Neural progenitor cell (in vitro differentiated cells): ENCODE data around the gene FAM118A. TPM values are rescaled to one million over a fixed set of nuclear protein-coding genes. Genes with fewer than 3 reads are reported as not detected.

ENCODE experiments used
- DNase-seq: peaks from one replicate; pipeline ENCODE4 v3.0.0-alpha.2; 2016; ENCODE audit warnings: low spot score
- H2AFZ ChIP-seq: fragments of 200-600 bp; sonication (generic); replicated peaks from 2 replicates; pipeline ENCODE4 v1.6.1; 2016; ENCODE audit warnings: antibody characterized with exemption
- H3F3A ChIP-seq: fragments of 200-600 bp; sonication (generic); 2 replicates; pipeline ENCODE4 v1.6.1; 2016; ENCODE audit warnings: antibody characterized with exemption, low read depth
- H3K27ac ChIP-seq: fragments of 200-600 bp; sonication (generic); 2 replicates; pipeline ENCODE4 v1.5.1; 2016; ENCODE audit warnings: mild to moderate bottlenecking
- H3K27me3 ChIP-seq: fragments of 200-600 bp; sonication (generic); 2 replicates; pipeline ENCODE4 v1.6.1; 2016; ENCODE audit warnings: mild to moderate bottlenecking, moderate library complexity
- H3K36me3 ChIP-seq: fragments of 200-600 bp; sonication (generic); 2 replicates; pipeline ENCODE4 v1.5.1; 2016
- H3K4me1 ChIP-seq: fragments of 200-600 bp; sonication (generic); 2 replicates; pipeline ENCODE4 v1.6.1; 2016; ENCODE audit warnings: mixed run types
- H3K4me2 ChIP-seq: fragments of 200-600 bp; sonication (generic); 2 replicates; pipeline ENCODE4 v1.6.1; 2016
- H3K4me3 ChIP-seq: fragments of 200-600 bp; sonication (generic); 2 replicates; pipeline ENCODE4 v1.5.1; 2016
- H3K79me2 ChIP-seq: fragments of 200-600 bp; sonication (generic); 2 replicates; pipeline ENCODE4 v1.6.1; 2016; ENCODE audit warnings: low read depth
- H3K9ac ChIP-seq: fragments of 200-600 bp; sonication (generic); 2 replicates; pipeline ENCODE4 v1.6.1; 2016
- H3K9me3 ChIP-seq: fragments of 200-600 bp; sonication (generic); 2 replicates; pipeline ENCODE4 v1.5.1; 2016; ENCODE audit warnings: low read depth
- H4K20me1 ChIP-seq: fragments of 200-600 bp; sonication (generic); 2 replicates; pipeline ENCODE4 v1.6.1; 2016; ENCODE audit warnings: low read depth
- H3K27ac Mint-ChIP-seq: 3 replicates; pipeline ENCODE4 v1.8.0; 2021; ENCODE audit warnings: mixed read lengths
- H3K27me3 Mint-ChIP-seq: 2 replicates; pipeline ENCODE4 v1.8.0; 2022; ENCODE audit warnings: low read depth, mild to moderate bottlenecking, inconsistent platforms, moderate library complexity, mixed read lengths; ENCODE audit not compliant: insufficient read depth
- H3K36me3 Mint-ChIP-seq: 3 replicates; pipeline ENCODE4 v1.8.0; 2021; ENCODE audit warnings: mixed read lengths
- H3K4me1 Mint-ChIP-seq: 3 replicates; pipeline ENCODE4 v1.8.0; 2021; ENCODE audit warnings: mixed read lengths
- H3K4me3 Mint-ChIP-seq: 3 replicates; pipeline ENCODE4 v1.8.0; 2021; ENCODE audit warnings: mild to moderate bottlenecking, moderate library complexity, mixed read lengths
- H3K9me3 Mint-ChIP-seq: 3 replicates; pipeline ENCODE4 v1.8.0; 2020; ENCODE audit warnings: mixed read lengths
- EZH2 ChIP-seq: fragments of 200-600 bp; sonication (generic); IDR thresholded peaks from 2 replicates; pipeline ENCODE4 v1.6.1; 2017; ENCODE audit warnings: antibody characterized with exemption, mild to moderate bottlenecking, moderate library complexity
- EZH2phosphoT487 ChIP-seq: fragments of 200-600 bp; sonication (generic); IDR thresholded peaks from 2 replicates; pipeline ENCODE4 v1.6.1; 2017; ENCODE audit warnings: antibody characterized with exemption
- total RNA-seq: library from RNA; depleted of rRNA; stranded (reverse); fragments of >200 nt; gene quantifications from 2 replicates; pipeline ENCODE4 v1.2.3, GENCODE V29; 2015; ENCODE audit warnings: low replicate concordance
- TF ChIP-seq, protein P1 (sequence below): fragments of 200-600 bp; sonication (generic); IDR thresholded peaks from 2 replicates; pipeline ENCODE4 v1.5.1; 2017; ENCODE audit warnings: antibody characterized with exemption, mild to moderate bottlenecking

FAM118A gene
- total RNA-seq, 1 donor from 2014 or later = 75.1 TPM

DNA sequence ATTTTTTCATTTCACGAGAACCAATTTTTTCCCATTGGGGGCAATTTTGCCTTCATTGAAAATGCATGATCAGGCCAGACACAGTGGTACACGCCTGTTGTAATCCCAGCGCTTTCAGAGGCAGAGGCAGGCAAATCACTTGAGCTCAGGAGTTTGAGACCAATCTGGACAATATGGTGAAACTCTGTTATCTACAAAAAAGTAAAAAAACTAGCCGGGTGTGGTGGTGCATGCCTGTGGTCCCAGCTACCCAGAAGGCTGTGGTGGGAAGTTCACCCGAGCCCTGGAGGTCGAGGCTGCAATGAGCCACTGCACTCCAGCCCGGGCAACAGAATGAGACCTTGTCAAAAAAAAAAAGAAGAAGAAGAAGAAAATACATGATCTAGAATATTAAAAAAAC, 44.2 kb upstream of the FAM118A start:
- Histone ChIP-seq H4K20me1 (no peaks in the 10 kb centered on the region), H3F3A (peaks cover 5% of the 10 kb centered on the region), H2AFZ (no peak overlapping the region), H3K27me3 (peaks cover 14% of the 10 kb centered on the region), H3K9ac (no peak overlapping the region), H3K4me1 (peaks cover 5% of the 10 kb centered on the region), H3K36me3 (no peaks in the 10 kb centered on the region), H3K79me2 (no peaks in the 10 kb centered on the region), H3K27ac (no peak overlapping the region), H3K4me2 (no peak overlapping the region), H3K9me3 (no peaks in the 10 kb centered on the region), H3K4me3 (no peak overlapping the region)
- no peak for DNase-seq
- TF ChIP-seq, protein P1, sequence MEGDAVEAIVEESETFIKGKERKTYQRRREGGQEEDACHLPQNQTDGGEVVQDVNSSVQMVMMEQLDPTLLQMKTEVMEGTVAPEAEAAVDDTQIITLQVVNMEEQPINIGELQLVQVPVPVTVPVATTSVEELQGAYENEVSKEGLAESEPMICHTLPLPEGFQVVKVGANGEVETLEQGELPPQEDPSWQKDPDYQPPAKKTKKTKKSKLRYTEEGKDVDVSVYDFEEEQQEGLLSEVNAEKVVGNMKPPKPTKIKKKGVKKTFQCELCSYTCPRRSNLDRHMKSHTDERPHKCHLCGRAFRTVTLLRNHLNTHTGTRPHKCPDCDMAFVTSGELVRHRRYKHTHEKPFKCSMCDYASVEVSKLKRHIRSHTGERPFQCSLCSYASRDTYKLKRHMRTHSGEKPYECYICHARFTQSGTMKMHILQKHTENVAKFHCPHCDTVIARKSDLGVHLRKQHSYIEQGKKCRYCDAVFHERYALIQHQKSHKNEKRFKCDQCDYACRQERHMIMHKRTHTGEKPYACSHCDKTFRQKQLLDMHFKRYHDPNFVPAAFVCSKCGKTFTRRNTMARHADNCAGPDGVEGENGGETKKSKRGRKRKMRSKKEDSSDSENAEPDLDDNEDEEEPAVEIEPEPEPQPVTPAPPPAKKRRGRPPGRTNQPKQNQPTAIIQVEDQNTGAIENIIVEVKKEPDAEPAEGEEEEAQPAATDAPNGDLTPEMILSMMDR = no peak
- no peak for TF ChIP-seq EZH2phosphoT487
- TF ChIP-seq EZH2 = no peak
- Mint-ChIP-seq H3K36me3 (no peaks in the 10 kb centered on the region), H3K4me1 (peaks cover 20% of the 10 kb centered on the region), H3K27me3 (peaks cover 26% of the 10 kb centered on the region), H3K27ac (no peak overlapping the region), H3K9me3 (no peaks in the 10 kb centered on the region), H3K4me3 (no peak overlapping the region)

DNA sequence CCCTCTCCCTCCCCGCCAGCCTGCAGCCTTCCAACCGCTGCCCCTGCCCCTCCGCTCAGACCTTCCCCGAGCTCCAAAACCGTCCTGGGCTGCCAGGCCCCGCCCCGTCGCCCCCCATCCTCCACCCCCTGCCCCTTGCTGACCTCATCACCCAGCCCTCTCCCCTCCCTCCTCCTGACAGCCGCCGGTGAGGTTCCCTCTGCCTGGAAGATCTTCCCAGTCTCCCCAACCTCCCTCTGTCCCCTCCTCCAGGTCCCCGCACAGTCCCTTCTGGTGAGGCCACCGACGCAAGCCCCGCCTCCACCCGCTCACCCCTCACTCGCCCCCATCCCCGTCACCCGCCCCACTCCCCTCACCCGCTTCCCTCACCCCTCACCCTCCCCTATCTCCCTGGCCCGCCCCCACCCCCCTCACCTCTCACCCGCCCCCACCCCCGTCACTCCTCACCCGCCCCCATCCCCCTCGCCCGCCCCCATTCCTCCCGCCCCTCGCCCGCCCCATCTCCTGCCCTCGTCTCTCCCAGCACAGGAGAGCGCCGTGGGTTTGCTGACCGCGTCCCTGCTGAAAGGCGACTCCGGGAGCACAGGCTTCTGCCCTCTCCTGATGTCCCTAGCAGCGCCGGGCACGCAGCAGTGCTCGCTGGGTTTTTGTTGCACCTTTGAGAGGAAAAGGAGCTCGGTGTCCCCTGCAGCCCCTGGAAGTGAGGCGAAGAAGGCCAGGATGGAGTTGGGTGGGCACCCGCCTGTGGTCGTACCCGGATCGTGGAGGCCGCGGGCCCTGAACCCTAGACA, 41.4 kb upstream of the FAM118A start:
- no peaks in the 10 kb centered on the region for H3K36me3 ChIP-seq
- no peaks in the 10 kb centered on the region for H3K79me2 ChIP-seq
- peak overlapping the region; percentile 60 for H3K27ac ChIP-seq
- peak; percentile 94 for DNase-seq
- peaks cover 9% of the 10 kb centered on the region for H3K4me1 ChIP-seq
- no peaks in the 10 kb centered on the region for H4K20me1 ChIP-seq
- H3K4me1 Mint-ChIP-seq = peaks cover 18% of the 10 kb centered on the region
- H3F3A ChIP-seq = peaks cover 5% of the 10 kb centered on the region
- no peaks in the 10 kb centered on the region for H3K9me3 ChIP-seq
- H3K4me3 Mint-ChIP-seq = peak overlapping the region; percentile 89
- peak overlapping the region; percentile 65 for H3K4me3 ChIP-seq
- peaks cover 29% of the 10 kb centered on the region for H3K27me3 Mint-ChIP-seq
- no peak overlapping the region for H3K9ac ChIP-seq
- H3K27me3 ChIP-seq = peaks cover 17% of the 10 kb centered on the region
- peak overlapping the region; percentile 88 for H2AFZ ChIP-seq
- no peaks in the 10 kb centered on the region for H3K36me3 Mint-ChIP-seq
- H3K4me2 ChIP-seq = peak overlapping the region; percentile 91
- TF ChIP-seq EZH2phosphoT487 (no peak), EZH2 (no peak)
- TF ChIP-seq, protein P1 = no peak
- peak overlapping the region; percentile 60 for H3K27ac Mint-ChIP-seq
- no peaks in the 10 kb centered on the region for H3K9me3 Mint-ChIP-seq

DNA sequence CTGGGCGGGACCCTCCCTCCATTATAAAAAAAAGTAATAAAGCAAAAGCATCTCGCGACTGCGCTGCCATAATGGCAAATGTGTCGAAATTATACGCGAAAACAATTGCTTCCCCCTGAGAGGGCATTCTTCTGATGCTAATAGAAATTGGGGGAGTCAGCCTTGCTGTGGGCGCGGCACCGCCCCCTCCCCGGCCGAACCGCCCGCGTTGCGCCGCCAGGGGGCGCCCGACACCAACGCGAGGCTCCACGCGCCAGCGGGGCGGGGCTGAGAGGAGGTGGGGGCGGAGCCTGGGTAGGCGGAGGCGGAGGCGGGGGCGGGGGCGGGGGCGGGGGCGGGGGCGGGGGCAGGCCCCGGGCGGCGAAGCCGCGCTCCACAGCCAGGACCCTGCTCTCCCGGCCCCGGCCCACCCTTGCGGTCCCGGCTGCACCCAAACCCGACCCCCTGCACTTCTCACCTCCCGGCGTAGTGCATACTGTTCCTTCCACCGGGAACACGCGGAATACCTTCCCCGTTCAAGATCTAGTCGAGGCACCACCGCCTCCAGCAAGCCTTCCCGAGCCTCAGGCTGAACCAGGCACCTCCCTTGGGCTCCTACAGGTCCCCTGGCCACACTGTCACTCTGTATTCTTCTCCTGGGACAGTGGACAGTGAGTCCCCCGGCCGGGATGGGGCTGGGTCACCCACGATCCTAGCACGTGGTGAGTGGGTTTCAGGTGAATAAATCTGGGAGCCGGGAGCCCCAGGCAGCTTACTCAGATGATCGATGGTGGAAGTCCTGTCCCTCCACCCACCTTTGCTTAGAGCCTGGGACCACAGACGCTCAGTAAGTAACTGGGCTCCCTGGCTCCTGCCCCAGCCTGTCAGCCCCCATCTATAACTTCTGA, 40.5 kb upstream of the FAM118A start:
- H3K4me3 ChIP-seq = peak overlapping the region; percentile 65
- no peak overlapping the region for H3K9ac ChIP-seq
- H4K20me1 ChIP-seq = no peaks in the 10 kb centered on the region
- Mint-ChIP-seq H3K4me1 (peaks cover 13% of the 10 kb centered on the region), H3K27me3 (peaks cover 29% of the 10 kb centered on the region), H3K9me3 (no peaks in the 10 kb centered on the region), H3K36me3 (no peaks in the 10 kb centered on the region), H3K27ac (no peak overlapping the region), H3K4me3 (peak overlapping the region; percentile 89)
- peak; percentile 95 for DNase-seq
- H3K4me1 ChIP-seq = peaks cover 9% of the 10 kb centered on the region
- peak overlapping the region; percentile 91 for H3K4me2 ChIP-seq
- H3F3A ChIP-seq = peaks cover 5% of the 10 kb centered on the region
- H3K27ac ChIP-seq = no peak overlapping the region
- peak overlapping the region; percentile 98 for H2AFZ ChIP-seq
- H3K79me2 ChIP-seq = no peaks in the 10 kb centered on the region
- no peaks in the 10 kb centered on the region for H3K36me3 ChIP-seq
- no peaks in the 10 kb centered on the region for H3K9me3 ChIP-seq
- TF ChIP-seq EZH2phosphoT487 = no peak
- TF ChIP-seq, protein P1 = peak; percentile 90
- peak; percentile 38 for TF ChIP-seq EZH2
- peaks cover 17% of the 10 kb centered on the region for H3K27me3 ChIP-seq
